ENCODE results near the gene LAMTOR4. TPM values are rescaled to one million over a fixed set of nuclear protein-coding genes. Genes with fewer than 3 reads are reported as not detected.

LAMTOR4 gene
- polyA plus RNA-seq, 1 donor (not counting 4 experiments of a cell fraction or from before 2014, with no cell fraction given) = 99.2 TPM

DNA sequence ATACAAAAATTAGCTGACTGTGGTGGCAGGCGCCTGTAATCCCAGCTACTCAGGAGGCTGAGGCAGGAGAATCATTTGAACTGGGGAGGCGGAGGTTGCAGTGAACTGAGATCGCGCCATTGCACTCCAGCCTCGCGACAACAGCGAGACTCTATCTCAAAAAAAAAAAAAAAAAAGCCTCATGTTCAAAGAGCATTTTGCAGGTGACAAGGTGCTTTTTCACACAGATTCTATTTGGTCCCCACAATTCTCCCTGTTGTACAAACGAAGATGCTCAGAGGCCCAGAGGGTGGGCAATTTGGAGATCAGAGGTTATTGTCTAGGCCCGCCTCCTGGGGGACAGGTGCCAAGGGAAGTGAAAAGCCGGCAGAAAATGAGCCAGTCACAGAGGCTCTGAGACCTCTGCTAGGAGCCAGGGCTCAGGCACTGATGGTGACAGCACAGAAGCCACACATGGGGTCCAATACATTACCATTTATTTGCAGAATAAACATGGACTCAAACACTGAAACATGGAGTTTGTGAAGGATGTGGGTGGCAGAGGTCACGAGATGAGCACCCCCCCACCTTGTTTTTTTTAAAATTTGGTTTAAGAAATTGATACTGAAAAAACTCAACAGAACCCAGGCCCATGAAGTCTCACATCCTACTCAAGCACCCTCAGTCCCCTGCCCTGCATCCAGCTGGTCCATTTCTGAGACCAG, 20.6 kb downstream of the LAMTOR4 start:
- Histone ChIP-seq H4K20me1 (ENCODE audit: control insufficient read depth, extremely low read depth, insufficient read depth, low read length) (no peaks in the 10 kb centered on the region), H3K9me1 (ENCODE audit: control insufficient read depth, extremely low read depth, insufficient read depth, low read length) (no peaks in the 10 kb centered on the region), H3K27ac (ENCODE audit: control insufficient read depth, insufficient read depth, low read length) (no peak overlapping the region), H3K4me2 (ENCODE audit: control insufficient read depth, extremely low read depth, insufficient read depth, low read depth, low read length) (no peak overlapping the region), H3K36me3 (ENCODE audit: control insufficient read depth in 2 of 2, extremely low read depth in 1 of 2, insufficient read depth in 2 of 2, low read length in 2 of 2) (no peaks in the 10 kb centered on the region), H3K79me2 (ENCODE audit: control insufficient read depth, insufficient read depth, low read length) (no peaks in the 10 kb centered on the region), H2AFZ (ENCODE audit: control insufficient read depth, low read length) (no peak overlapping the region), H3K9me3 (ENCODE audit: control insufficient read depth, low read depth, low read length) (no peaks in the 10 kb centered on the region), H3K9ac (ENCODE audit: control insufficient read depth, extremely low read depth, insufficient read depth, low read length) (no peak overlapping the region), H3K4me3 (ENCODE audit: control insufficient read depth in 2 of 3, extremely low read depth in 1 of 3, insufficient read depth in 2 of 3, low read depth in 1 of 3, low read length in 3 of 3) (no peak overlapping the region), H3K27me3 (ENCODE audit: control insufficient read depth, extremely low read depth, insufficient read depth, low read length) (peaks cover 14% of the 10 kb centered on the region), H3K4me1 (ENCODE audit: control insufficient read depth, extremely low read depth, insufficient read depth, low read length) (peaks cover 15% of the 10 kb centered on the region)
- DNase-seq (ENCODE audit: low read depth, low spot score) (no peak), FAIRE-seq (no peak)
- TF ChIP-seq, protein P1, sequence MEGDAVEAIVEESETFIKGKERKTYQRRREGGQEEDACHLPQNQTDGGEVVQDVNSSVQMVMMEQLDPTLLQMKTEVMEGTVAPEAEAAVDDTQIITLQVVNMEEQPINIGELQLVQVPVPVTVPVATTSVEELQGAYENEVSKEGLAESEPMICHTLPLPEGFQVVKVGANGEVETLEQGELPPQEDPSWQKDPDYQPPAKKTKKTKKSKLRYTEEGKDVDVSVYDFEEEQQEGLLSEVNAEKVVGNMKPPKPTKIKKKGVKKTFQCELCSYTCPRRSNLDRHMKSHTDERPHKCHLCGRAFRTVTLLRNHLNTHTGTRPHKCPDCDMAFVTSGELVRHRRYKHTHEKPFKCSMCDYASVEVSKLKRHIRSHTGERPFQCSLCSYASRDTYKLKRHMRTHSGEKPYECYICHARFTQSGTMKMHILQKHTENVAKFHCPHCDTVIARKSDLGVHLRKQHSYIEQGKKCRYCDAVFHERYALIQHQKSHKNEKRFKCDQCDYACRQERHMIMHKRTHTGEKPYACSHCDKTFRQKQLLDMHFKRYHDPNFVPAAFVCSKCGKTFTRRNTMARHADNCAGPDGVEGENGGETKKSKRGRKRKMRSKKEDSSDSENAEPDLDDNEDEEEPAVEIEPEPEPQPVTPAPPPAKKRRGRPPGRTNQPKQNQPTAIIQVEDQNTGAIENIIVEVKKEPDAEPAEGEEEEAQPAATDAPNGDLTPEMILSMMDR (optimal IDR thresholded peaks at IDR 0.05 in 1 of 3, IDR thresholded peaks at IDR 0.05 in 1 of 3, conservative IDR thresholded peaks at IDR 0.05 in 1 of 3; ENCODE audit: extremely low read depth in 1 of 3, insufficient read depth in 2 of 3, low read length in 3 of 3) = no peak
- no peak for TF ChIP-seq EZH2 (IDR thresholded peaks at IDR 0.05; ENCODE audit: low read length)
- dilution Hi-C loops (cut with MboI; ENCODE audit: extremely low pct_ligation_motif_present, low sequenced_read_pairs) = no loop called here

DNA sequence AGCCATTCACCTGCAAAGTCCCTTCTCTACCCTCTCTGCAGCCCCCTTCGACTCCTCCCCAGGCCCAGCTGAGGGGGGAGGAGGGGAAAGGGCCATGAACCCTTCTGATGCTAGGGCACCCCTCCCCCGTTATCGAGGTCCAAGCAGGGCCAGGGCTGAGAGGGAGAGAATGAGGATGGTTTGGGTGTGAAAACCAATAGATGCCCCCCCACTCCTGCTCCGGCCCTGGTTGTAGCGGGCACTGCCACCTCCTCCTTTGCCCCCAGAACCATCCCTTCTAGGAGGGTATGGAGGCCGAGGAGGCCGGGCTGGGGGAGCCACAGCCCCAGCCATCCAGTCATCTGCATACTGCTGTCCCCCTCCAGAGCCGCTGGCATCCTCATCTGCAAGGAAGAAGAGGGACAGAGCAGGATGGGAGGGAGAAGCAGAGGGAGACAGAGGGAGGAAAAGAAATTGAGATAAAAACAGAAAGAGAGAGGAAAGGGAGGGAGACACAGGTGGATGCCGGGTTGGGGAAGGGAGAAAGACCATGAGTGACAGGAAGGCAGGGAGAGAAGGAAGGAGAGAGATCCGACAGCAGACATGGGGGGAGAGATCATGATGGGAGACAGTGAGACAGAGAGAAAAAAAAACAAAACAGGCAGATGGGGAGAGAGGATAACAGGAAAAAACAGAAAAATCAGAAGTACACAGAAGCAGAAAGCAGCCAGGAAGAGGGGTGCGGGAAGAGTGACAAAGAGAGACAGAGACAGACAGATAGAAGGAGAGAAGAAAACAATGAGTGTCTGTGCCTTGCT, 21.6 kb downstream of the LAMTOR4 start:
- Histone ChIP-seq H3K9ac (ENCODE audit: control insufficient read depth, extremely low read depth, insufficient read depth, low read length) (no peak overlapping the region), H3K4me1 (ENCODE audit: control insufficient read depth, extremely low read depth, insufficient read depth, low read length) (peaks cover 15% of the 10 kb centered on the region), H3K9me3 (ENCODE audit: control insufficient read depth, low read depth, low read length) (no peaks in the 10 kb centered on the region), H3K4me2 (ENCODE audit: control insufficient read depth, extremely low read depth, insufficient read depth, low read depth, low read length) (no peak overlapping the region), H3K36me3 (ENCODE audit: control insufficient read depth in 2 of 2, extremely low read depth in 1 of 2, insufficient read depth in 2 of 2, low read length in 2 of 2) (no peaks in the 10 kb centered on the region), H2AFZ (ENCODE audit: control insufficient read depth, low read length) (no peak overlapping the region), H3K27me3 (ENCODE audit: control insufficient read depth, extremely low read depth, insufficient read depth, low read length) (peaks cover 14% of the 10 kb centered on the region), H4K20me1 (ENCODE audit: control insufficient read depth, extremely low read depth, insufficient read depth, low read length) (no peaks in the 10 kb centered on the region), H3K9me1 (ENCODE audit: control insufficient read depth, extremely low read depth, insufficient read depth, low read length) (no peaks in the 10 kb centered on the region), H3K79me2 (ENCODE audit: control insufficient read depth, insufficient read depth, low read length) (no peaks in the 10 kb centered on the region), H3K4me3 (ENCODE audit: control insufficient read depth in 2 of 3, extremely low read depth in 1 of 3, insufficient read depth in 2 of 3, low read depth in 1 of 3, low read length in 3 of 3) (peak overlapping the region in 1 of 3 experiments; percentile 39), H3K27ac (ENCODE audit: control insufficient read depth, insufficient read depth, low read length) (no peak overlapping the region)
- dilution Hi-C loops (cut with MboI; ENCODE audit: extremely low pct_ligation_motif_present, low sequenced_read_pairs) = no loop called here
- FAIRE-seq = no peak
- no peak for DNase-seq (ENCODE audit: low read depth, low spot score)
- TF ChIP-seq, protein P1 (optimal IDR thresholded peaks at IDR 0.05 in 1 of 3, IDR thresholded peaks at IDR 0.05 in 1 of 3, conservative IDR thresholded peaks at IDR 0.05 in 1 of 3; ENCODE audit: extremely low read depth in 1 of 3, insufficient read depth in 2 of 3, low read length in 3 of 3) = no peak
- no peak for TF ChIP-seq EZH2 (IDR thresholded peaks at IDR 0.05; ENCODE audit: low read length)

All from keratinocyte (primary cell).